ENCODE data around the gene CUL2. TPM values are rescaled to one million over a fixed set of nuclear protein-coding genes. Genes with fewer than 3 reads are reported as not detected.
"Not testable (repeated sequence)": the region's sequence is repeated elsewhere in the genome, so short reads cannot be mapped to it uniquely, and the experiment has no call there.

The CUL2 gene
- total and polyA plus RNA-seq, 2 donors (not counting 1 experiment from before 2014, with no cell fraction given), result 7.3 to 36.9 TPM

DNA sequence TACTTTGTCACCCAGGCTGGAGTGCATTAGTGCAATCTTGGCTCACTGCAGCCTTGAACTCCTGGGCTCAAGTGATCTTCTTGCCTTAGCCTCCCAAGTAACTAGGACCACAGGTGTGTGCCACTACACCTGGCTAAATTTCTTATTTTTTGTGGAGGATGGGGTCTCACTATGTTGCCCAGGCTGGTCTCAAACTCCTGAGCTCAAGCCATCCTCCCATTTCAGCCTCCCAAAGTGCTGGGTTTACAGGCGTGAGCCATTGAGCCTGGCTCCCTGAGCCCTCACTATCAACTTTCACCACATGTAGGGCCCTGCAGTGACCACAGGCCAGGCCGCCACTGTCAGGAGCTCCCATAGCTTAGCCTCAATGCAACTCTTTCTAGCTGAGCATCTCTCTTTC, 110.2 kb downstream of the CUL2 start:
- peaks cover 5% of the 10 kb centered on the region for H3K9me3 Mint-ChIP-seq (ENCODE audit: insufficient read depth)
- no peak overlapping the region for H3K4me3 Mint-ChIP-seq
- TF ChIP-seq, protein P1, sequence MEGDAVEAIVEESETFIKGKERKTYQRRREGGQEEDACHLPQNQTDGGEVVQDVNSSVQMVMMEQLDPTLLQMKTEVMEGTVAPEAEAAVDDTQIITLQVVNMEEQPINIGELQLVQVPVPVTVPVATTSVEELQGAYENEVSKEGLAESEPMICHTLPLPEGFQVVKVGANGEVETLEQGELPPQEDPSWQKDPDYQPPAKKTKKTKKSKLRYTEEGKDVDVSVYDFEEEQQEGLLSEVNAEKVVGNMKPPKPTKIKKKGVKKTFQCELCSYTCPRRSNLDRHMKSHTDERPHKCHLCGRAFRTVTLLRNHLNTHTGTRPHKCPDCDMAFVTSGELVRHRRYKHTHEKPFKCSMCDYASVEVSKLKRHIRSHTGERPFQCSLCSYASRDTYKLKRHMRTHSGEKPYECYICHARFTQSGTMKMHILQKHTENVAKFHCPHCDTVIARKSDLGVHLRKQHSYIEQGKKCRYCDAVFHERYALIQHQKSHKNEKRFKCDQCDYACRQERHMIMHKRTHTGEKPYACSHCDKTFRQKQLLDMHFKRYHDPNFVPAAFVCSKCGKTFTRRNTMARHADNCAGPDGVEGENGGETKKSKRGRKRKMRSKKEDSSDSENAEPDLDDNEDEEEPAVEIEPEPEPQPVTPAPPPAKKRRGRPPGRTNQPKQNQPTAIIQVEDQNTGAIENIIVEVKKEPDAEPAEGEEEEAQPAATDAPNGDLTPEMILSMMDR (IDR thresholded peaks at IDR 0.05), result no peak
- TF ChIP-seq EZH2 (IDR thresholded peaks at IDR 0.05; ENCODE audit: borderline replicate concordance, insufficient read depth, low read depth, low read length, poor library complexity, severe bottlenecking), result no peak
- Histone ChIP-seq H3K27me3 (replicated peaks in 1 of 4; ENCODE audit: control extremely low read depth in 1 of 4, control insufficient read depth in 3 of 4, insufficient read depth in 4 of 4, low read length in 3 of 4) (peaks cover 0 to 3% (median 0%) of the 10 kb centered on the region in 4 experiments), H3K4me3 (ENCODE audit: control extremely low read depth in 1 of 5, extremely low read depth in 1 of 5, insufficient read depth in 1 of 5, low read depth in 2 of 5, low read length in 4 of 5) (no peak overlapping the region), H3K27ac (ENCODE audit: low read length in 2 of 2) (no peak overlapping the region), H3K36me3 (replicated peaks in 1 of 2; ENCODE audit: control extremely low read depth in 1 of 2, control insufficient read depth in 1 of 2, extremely low read depth in 1 of 2, insufficient read depth in 2 of 2, low read length in 1 of 2) (no peaks in the 10 kb centered on the region), H3K79me2 (ENCODE audit: control insufficient read depth, insufficient read depth, low read length) (no peaks in the 10 kb centered on the region), H3K9me3 (ENCODE audit: control extremely low read depth in 1 of 3, control insufficient read depth in 2 of 3, insufficient read depth in 1 of 3, low read length in 2 of 3) (peaks cover 0 to 23% (median 12%) of the 10 kb centered on the region in 3 donors), H2AFZ (ENCODE audit: insufficient read depth, low read depth, low read length, poor library complexity, severe bottlenecking) (no peak overlapping the region), H3K9ac (ENCODE audit: low read length) (no peak overlapping the region), H3K4me1 (ENCODE audit: control insufficient read depth in 2 of 2, insufficient read depth in 2 of 2, low read length in 2 of 2) (no peaks in the 10 kb centered on the region), H4K20me1 (ENCODE audit: control insufficient read depth, insufficient read depth, low read length, poor library complexity, severe bottlenecking) (no peaks in the 10 kb centered on the region), H3K4me2 (replicated peaks; ENCODE audit: low read depth, low read length, poor library complexity, severe bottlenecking) (no peak overlapping the region)
- intact Hi-C loops (cut with micrococcal nuclease), result no loop called here
- H3K4me1 Mint-ChIP-seq, result no peaks in the 10 kb centered on the region
- WGBS (ENCODE audit: insufficient coverage), result 100% methylated on average over 1 of the region's 2 CpGs
- no peak for ATAC-seq (ENCODE audit: low read depth)
- CTCF ChIA-PET, result no interaction called here
- H3K27ac Mint-ChIP-seq, result no peak overlapping the region
- DNase-seq, result no peak
- peaks cover 3% of the 10 kb centered on the region for H3K27me3 Mint-ChIP-seq
- POLR2A ChIA-PET, result no interaction called here

GRCh38 chr10:34978080-34978479, 112.1 kb downstream of the CUL2 start:
- intact Hi-C loops (cut with micrococcal nuclease), result no loop called here

DNA sequence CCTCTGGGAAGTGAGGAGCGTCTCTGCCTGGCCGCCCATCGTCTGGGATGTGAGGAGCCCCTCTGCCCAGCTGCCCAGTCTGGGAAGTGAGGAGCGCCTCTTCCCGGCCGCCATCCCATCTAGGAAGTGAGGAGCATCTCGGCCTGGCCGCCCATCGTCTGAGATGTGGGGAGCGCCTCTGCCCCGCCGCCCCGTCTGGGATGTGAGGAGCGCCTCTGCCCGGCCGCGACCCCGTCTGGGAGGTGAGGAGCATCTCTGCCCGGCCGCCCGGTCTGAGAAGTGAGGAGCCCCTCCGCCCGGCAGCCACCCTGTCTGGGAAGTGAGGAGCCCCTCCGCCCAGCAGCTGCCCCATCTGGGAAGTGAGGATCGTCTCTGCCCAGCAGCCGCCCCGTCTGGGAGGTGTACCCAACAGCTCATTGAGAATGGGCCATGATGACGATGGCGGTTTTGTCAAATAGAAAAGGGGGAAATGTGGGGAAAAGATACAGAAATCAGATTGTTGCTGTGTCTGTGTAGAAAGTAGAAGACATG, 113.7 kb downstream of the CUL2 start:
- 96% methylated on average over 19 of the region's 29 CpGs for WGBS (ENCODE audit: insufficient coverage)
- POLR2A ChIA-PET; H3K36me3 ChIP-seq (replicated peaks in 1 of 2; ENCODE audit: control extremely low read depth in 1 of 2, control insufficient read depth in 1 of 2, extremely low read depth in 1 of 2, insufficient read depth in 2 of 2, low read length in 1 of 2); H3K4me3 Mint-ChIP-seq; CTCF ChIA-PET; H3K27me3 ChIP-seq (replicated peaks in 1 of 4; ENCODE audit: control extremely low read depth in 1 of 4, control insufficient read depth in 3 of 4, insufficient read depth in 4 of 4, low read length in 3 of 4); DNase-seq; H3K4me2 ChIP-seq (replicated peaks; ENCODE audit: low read depth, low read length, poor library complexity, severe bottlenecking); ATAC-seq (ENCODE audit: low read depth); H4K20me1 ChIP-seq (ENCODE audit: control insufficient read depth, insufficient read depth, low read length, poor library complexity, severe bottlenecking); H2AFZ ChIP-seq (ENCODE audit: insufficient read depth, low read depth, low read length, poor library complexity, severe bottlenecking); H3K27ac Mint-ChIP-seq; H3K9me3 Mint-ChIP-seq (ENCODE audit: insufficient read depth); H3K9ac ChIP-seq (ENCODE audit: low read length); H3K79me2 ChIP-seq (ENCODE audit: control insufficient read depth, insufficient read depth, low read length); intact Hi-C loops (cut with micrococcal nuclease); H3K4me3 ChIP-seq (ENCODE audit: control extremely low read depth in 1 of 5, extremely low read depth in 1 of 5, insufficient read depth in 1 of 5, low read depth in 2 of 5, low read length in 4 of 5); H3K27me3 Mint-ChIP-seq; H3K4me1 Mint-ChIP-seq; H3K4me1 ChIP-seq (ENCODE audit: control insufficient read depth in 2 of 2, insufficient read depth in 2 of 2, low read length in 2 of 2); H3K27ac ChIP-seq (ENCODE audit: low read length in 2 of 2): not testable (repeated sequence)
- H3K9me3 ChIP-seq (ENCODE audit: control extremely low read depth in 1 of 3, control insufficient read depth in 2 of 3, insufficient read depth in 1 of 3, low read length in 2 of 3), result peaks cover 0 to 21% (median 8%) of the 10 kb centered on the region in 3 donors

More at GRCh38 chr10:34978080-34978479, 112.1 kb downstream of the CUL2 start:
- no peaks in the 10 kb centered on the region for H4K20me1 ChIP-seq (ENCODE audit: control insufficient read depth, insufficient read depth, low read length, poor library complexity, severe bottlenecking)
- no peak overlapping the region for H3K9ac ChIP-seq (ENCODE audit: low read length)
- no peaks in the 10 kb centered on the region for H3K4me1 Mint-ChIP-seq
- H3K4me2 ChIP-seq (replicated peaks; ENCODE audit: low read depth, low read length, poor library complexity, severe bottlenecking), result no peak overlapping the region
- no peaks in the 10 kb centered on the region for H3K36me3 ChIP-seq (replicated peaks in 1 of 2; ENCODE audit: control extremely low read depth in 1 of 2, control insufficient read depth in 1 of 2, extremely low read depth in 1 of 2, insufficient read depth in 2 of 2, low read length in 1 of 2)
- no peaks in the 10 kb centered on the region for H3K79me2 ChIP-seq (ENCODE audit: control insufficient read depth, insufficient read depth, low read length)
- ChIA-PET POLR2A (no interaction called here), CTCF (no interaction called here)
- no peak for TF ChIP-seq EZH2 (IDR thresholded peaks at IDR 0.05; ENCODE audit: borderline replicate concordance, insufficient read depth, low read depth, low read length, poor library complexity, severe bottlenecking)
- TF ChIP-seq, protein P1 (IDR thresholded peaks at IDR 0.05), result no peak
- peaks cover 0 to 22% (median 8%) of the 10 kb centered on the region in 3 donors for H3K9me3 ChIP-seq (ENCODE audit: control extremely low read depth in 1 of 3, control insufficient read depth in 2 of 3, insufficient read depth in 1 of 3, low read length in 2 of 3)
- 87% methylated on average over 7 of the region's 7 CpGs for WGBS (ENCODE audit: insufficient coverage)
- no peak for ATAC-seq (ENCODE audit: low read depth)
- H3K9me3 Mint-ChIP-seq (ENCODE audit: insufficient read depth), result peaks cover 8% of the 10 kb centered on the region
- no peak for DNase-seq
- H3K27me3 ChIP-seq (replicated peaks in 1 of 4; ENCODE audit: control extremely low read depth in 1 of 4, control insufficient read depth in 3 of 4, insufficient read depth in 4 of 4, low read length in 3 of 4), result peaks cover 0 to 3% (median 0%) of the 10 kb centered on the region in 4 experiments
- no peak overlapping the region for H3K4me3 ChIP-seq (ENCODE audit: control extremely low read depth in 1 of 5, extremely low read depth in 1 of 5, insufficient read depth in 1 of 5, low read depth in 2 of 5, low read length in 4 of 5)
- H3K27ac Mint-ChIP-seq, result no peak overlapping the region
- H2AFZ ChIP-seq (ENCODE audit: insufficient read depth, low read depth, low read length, poor library complexity, severe bottlenecking), result no peak overlapping the region
- H3K4me3 Mint-ChIP-seq, result no peak overlapping the region
- peaks cover 3% of the 10 kb centered on the region for H3K27me3 Mint-ChIP-seq
- H3K4me1 ChIP-seq (ENCODE audit: control insufficient read depth in 2 of 2, insufficient read depth in 2 of 2, low read length in 2 of 2), result no peaks in the 10 kb centered on the region
- no peak overlapping the region for H3K27ac ChIP-seq (ENCODE audit: low read length in 2 of 2)

All from B cell (primary cell).